ENCODE data around the gene BAHD1. TPM values are rescaled to one million over a fixed set of nuclear protein-coding genes. Genes with fewer than 3 reads are reported as not detected.

BAHD1 gene
- total RNA-seq, 4 donors from 2014 or later = 11.6 to 29.6 (median 22.3) TPM

DNA sequence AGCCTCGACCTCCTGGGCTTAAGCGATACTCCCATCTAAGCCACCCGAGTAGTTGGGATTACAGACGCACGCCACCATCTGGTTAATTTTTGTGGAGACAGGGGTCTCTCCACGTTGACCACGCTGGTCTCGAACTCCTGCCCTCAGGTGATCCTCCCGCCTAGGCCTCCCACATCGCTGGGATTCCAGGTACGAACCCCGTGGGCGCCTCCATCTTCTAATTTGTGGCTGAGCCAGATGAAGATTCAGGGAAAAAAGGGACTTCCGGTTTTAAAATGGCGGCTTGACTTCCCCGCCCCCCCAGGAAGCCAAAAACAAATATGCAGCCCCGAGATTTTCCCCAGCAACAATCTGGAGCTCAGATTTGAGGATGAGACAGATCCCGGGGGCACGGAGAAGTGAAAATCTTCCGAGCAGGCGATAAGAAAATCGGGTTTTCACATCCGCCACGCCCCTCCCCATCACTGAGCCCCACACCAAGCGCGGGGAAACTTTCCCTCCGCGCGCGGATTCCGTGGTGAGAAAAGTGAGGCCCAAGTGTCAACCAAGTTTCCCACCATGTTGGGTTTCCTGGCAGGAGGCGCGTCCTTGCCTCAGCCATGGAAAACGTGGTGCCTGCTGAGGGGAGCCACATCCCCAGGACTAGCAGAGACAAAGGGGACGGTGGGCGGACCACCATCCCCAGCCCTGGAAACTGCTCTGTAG, 45.5 kb downstream of the BAHD1 start:
- TF ChIP-seq EP300 (IDR thresholded peaks at IDR 0.05) (no peak), POLR2A (IDR thresholded peaks at IDR 0.05; ENCODE audit: low read depth) (no peak), POLR2AphosphoS5 (IDR thresholded peaks at IDR 0.05) (no peak), CTCF (IDR thresholded peaks at IDR 0.05) (no peak)

DNA sequence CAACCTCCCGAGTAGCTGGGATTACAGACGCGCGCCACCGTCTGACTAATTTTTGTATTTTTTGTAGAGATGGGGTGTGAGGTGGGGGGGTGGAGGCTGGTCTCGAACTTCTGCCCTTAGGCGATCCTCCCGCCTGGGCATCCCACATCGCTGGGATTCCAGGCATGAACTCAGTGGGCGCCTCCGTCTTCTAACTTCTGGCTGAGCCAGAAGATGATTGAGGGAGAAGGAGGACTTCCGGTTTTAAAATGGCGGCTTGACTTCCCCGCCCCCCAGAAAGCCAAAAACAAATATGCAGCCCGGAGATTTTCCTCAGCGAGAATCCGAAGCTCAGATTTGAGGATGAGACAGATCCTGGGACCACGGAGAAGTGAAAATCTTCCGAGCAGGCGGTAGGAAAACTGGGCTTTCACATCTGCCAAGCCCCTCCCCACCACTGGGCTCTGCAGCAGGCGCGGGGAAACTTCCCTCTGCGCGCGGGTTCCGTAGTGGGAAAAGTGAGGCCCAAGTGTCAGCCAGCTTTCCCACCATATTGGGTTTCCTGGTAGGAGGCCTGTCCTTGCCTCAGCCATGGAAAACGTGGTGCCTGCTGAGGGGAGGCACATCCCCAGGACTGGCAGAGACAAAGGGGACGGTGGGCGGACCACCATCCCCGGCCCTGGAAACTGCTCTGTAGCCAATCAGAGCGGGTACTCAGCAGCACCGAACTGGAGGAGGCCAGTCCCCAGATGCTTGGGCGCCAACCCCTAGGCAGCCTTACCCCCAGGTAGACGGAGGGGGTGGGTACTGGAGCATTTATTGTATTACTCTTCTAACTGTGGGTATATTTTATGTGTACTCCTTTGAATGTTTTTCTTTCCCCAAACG, 47.3 kb downstream of the BAHD1 start:
- DNase-seq (ENCODE audit: extremely low spot score) = no peak
- Histone ChIP-seq H3K27me3 (no peaks in the 10 kb centered on the region), H3K27ac (replicated peaks in 1 of 4) (no peak overlapping the region), H3K36me3 (no peaks in the 10 kb centered on the region), H3K4me1 (no peaks in the 10 kb centered on the region), H3K4me3 (no peak overlapping the region), H3K9me3 (no peaks in the 10 kb centered on the region)
- WGBS = 79% methylated on average over 27 of the region's 35 CpGs
- intact Hi-C loops (cut with DNase I) = no loop called here
- TF ChIP-seq CTCF (IDR thresholded peaks at IDR 0.05) (no peak), POLR2AphosphoS5 (IDR thresholded peaks at IDR 0.05) (no peak), EP300 (IDR thresholded peaks at IDR 0.05) (no peak), POLR2A (IDR thresholded peaks at IDR 0.05; ENCODE audit: low read depth) (no peak)

More for the DNA sequence above, 45.5 kb downstream of the BAHD1 start:
- H3K27ac ChIP-seq (replicated peaks in 1 of 4) = no peak overlapping the region
- peak overlapping the region in 1 of 4 donors; percentile 22 for H3K4me3 ChIP-seq
- intact Hi-C loops (cut with DNase I) = no loop called here
- no peaks in the 10 kb centered on the region for H3K27me3 ChIP-seq
- 73% methylated on average over 34 of the region's 36 CpGs for WGBS
- no peaks in the 10 kb centered on the region for H3K9me3 ChIP-seq
- H3K36me3 ChIP-seq = no peaks in the 10 kb centered on the region
- H3K4me1 ChIP-seq = no peaks in the 10 kb centered on the region
- no peak for DNase-seq (ENCODE audit: extremely low spot score)

DNA sequence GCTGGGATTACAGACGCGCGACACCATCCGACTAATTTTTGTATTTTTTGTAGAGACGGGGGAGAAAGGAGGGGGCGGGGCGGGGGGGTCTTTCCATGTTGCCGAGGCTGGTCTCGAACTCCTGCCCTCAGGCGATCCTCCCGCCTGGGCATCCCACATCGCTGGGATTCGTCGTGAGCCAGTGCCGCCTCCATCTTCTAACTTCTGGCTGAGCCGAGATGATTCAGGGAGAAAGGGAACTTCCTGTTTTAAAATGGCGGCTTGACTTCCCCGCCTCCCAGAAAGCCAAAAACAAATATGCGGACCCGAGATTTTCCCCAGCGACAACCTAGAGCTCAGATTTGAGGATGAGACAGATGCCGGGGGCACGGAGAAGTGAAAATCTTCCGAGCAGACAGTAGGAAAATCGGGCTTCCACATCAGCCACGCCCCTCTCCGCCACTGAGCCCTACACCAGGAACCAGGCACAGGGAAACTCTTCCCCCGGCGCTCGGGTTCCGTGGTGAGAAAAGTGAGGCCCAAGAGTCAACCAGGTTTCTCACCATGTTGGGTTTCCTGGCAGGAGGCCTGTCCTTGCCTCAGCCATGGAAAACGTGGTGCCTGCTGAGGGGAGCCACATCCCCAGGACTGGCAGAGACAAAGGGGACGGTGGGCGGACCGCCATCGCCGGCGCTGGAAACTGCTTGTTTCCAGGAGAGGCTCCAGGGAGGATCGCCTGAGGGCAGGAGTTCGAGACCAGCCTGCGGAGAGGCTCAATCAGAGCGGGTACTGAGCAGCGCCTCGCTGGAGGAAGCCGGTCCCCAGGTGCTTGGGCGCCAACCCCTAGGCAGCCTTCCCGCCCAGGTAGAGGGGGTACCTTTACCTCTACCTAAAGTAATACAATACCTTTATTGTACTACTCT, 48.8 kb downstream of the BAHD1 start:
- H3K27ac ChIP-seq (replicated peaks in 1 of 4) = no peak overlapping the region
- H3K36me3 ChIP-seq = no peaks in the 10 kb centered on the region
- H3K27me3 ChIP-seq = no peaks in the 10 kb centered on the region
- no peaks in the 10 kb centered on the region for H3K4me1 ChIP-seq
- 80% methylated on average over 34 of the region's 47 CpGs for WGBS
- intact Hi-C loops (cut with DNase I) = no loop called here
- TF ChIP-seq POLR2AphosphoS5 (IDR thresholded peaks at IDR 0.05) (no peak), POLR2A (IDR thresholded peaks at IDR 0.05; ENCODE audit: low read depth) (no peak), CTCF (IDR thresholded peaks at IDR 0.05) (no peak), EP300 (IDR thresholded peaks at IDR 0.05) (no peak)
- DNase-seq (ENCODE audit: extremely low spot score) = no peak
- no peaks in the 10 kb centered on the region for H3K9me3 ChIP-seq
- no peak overlapping the region for H3K4me3 ChIP-seq

GRCh38 chr15:40493089-40493840, 52.5 kb downstream of the BAHD1 start:
- Histone ChIP-seq H3K4me3 (no peak overlapping the region), H3K4me1 (no peaks in the 10 kb centered on the region), H3K27ac (replicated peaks in 1 of 4) (no peak overlapping the region), H3K9me3 (no peaks in the 10 kb centered on the region), H3K36me3 (no peaks in the 10 kb centered on the region), H3K27me3 (no peaks in the 10 kb centered on the region)
- TF ChIP-seq POLR2AphosphoS5 (IDR thresholded peaks at IDR 0.05) (no peak), EP300 (IDR thresholded peaks at IDR 0.05) (no peak), CTCF (IDR thresholded peaks at IDR 0.05) (no peak)
- no peak for DNase-seq (ENCODE audit: extremely low spot score)
- intact Hi-C loops (cut with DNase I) = no loop called here
- 84% methylated on average over 8 of the region's 8 CpGs for WGBS
